Right lobe of liver (tissue), 6 donors: Measurements from ENCODE around the gene GRM5. TPM values are rescaled to one million over a fixed set of nuclear protein-coding genes. Genes with fewer than 3 reads are reported as not detected.

Source experiments
- ATAC-seq, 4 donors: fragments of 200-7000 bp; cut with Tn5 transposase; one replicate each; pipeline ENCODE4 v1.9.1; 2020; ENCODE audit warnings: mild to moderate bottlenecking in 4 of 4, moderate library complexity in 4 of 4
- DNase-seq, 3 donors: peaks; one replicate each; pipeline ENCODE4 v3.0.0-alpha.2; 2020
- H3K27ac ChIP-seq, 3 donors: fragments of 200-600 bp; one replicate each; pipeline ENCODE4 v1.8.0; 2022
- H3K27me3 ChIP-seq, 2 donors: fragments of 200-600 bp; one replicate each; pipeline ENCODE4 v1.8.0; 2022
- H3K36me3 ChIP-seq, 4 donors: fragments of 200-600 bp; sonication (generic) in 1 of 4; one replicate each; pipeline versions ENCODE4 v1.5.1 to v1.8.0; 2017 to 2022; ENCODE audit warnings: control low read depth in 1 of 4
- H3K4me1 ChIP-seq, 4 donors: fragments of 200-600 bp; sonication (generic) in 1 of 4; one replicate each; pipeline versions ENCODE4 v1.5.1 to v1.8.0; 2017 to 2022; ENCODE audit warnings: control low read depth in 1 of 4
- H3K4me3 ChIP-seq, 3 donors: fragments of 200-600 bp; one replicate each; pipeline ENCODE4 v1.8.0; 2022
- H3K9me3 ChIP-seq, 4 donors: fragments of 200-600 bp; sonication (generic) in 1 of 4; one replicate each; pipeline versions ENCODE4 v1.5.1 to v1.8.0; 2017 to 2022; ENCODE audit warnings: control low read depth in 1 of 4
- CTCF ChIP-seq, 4 donors: fragments of 200-600 bp in 3 of 4; fragments of 450-650 bp in 1 of 4; IDR thresholded peaks; one replicate each; pipeline versions ENCODE4 v1.5.1 to v1.8.0; 2016 to 2022; ENCODE audit warnings: antibody characterized with exemption in 4 of 4, mild to moderate bottlenecking in 2 of 4
- POLR2A ChIP-seq: fragments of 450-650 bp; IDR thresholded peaks from one replicate; pipeline ENCODE4 v1.6.1; 2017; ENCODE audit warnings: antibody characterized with exemption, mild to moderate bottlenecking
- WGBS: methylation state at CpG from one replicate; pipeline ENCODE4 v1.1.6; 2018; ENCODE audit warnings: low coverage, low lambda C conversion rate; ENCODE audit not compliant: insufficient coverage; ENCODE audit errors: missing lambda C conversion rate; 5-methylcytosine and 5-hydroxymethylcytosine counted together
- intact Hi-C, 2 donors: fragments of 100-400 bp; cut with DNase I; formaldehyde crosslinking; loops; one replicate each; pipeline versions ENCODE4 v1.11.2 to v1.14.1; 2022
- total RNA-seq, 6 experiments: library from RNA; depleted of rRNA in 2 of 6; stranded (reverse); fragments of >200 nt in 2 of 6; fragmentation: NEBNext Ultra II Directional in 3 of 6; extraction: Animal tissue kit (Norgen Biotek cat#: 25700) in 3 of 6; gene quantifications; one replicate each; pipeline versions ENCODE4 v1.1.0 to v1.2.4, GENCODE V29; 2016 to 2023
- donor health status: DM: no; HTN: yes; CAD: no.
- donor health status: DM: no; HTN: no; CAD: no.
- donor health status: DM: no; HTN: no; CAD: no.
- donor health status: DM: no; HTN: yes; CAD: no.
- donor health status: DM: no; HTN: yes; CAD: no.

GRM5 gene
- total RNA-seq, 6 experiments from 2014 or later = not detected

GRCh38 chr11:88511006-88511405 lies 554.8 kb downstream of the GRM5 start:
- Histone ChIP-seq H3K27ac (no peak overlapping the region), H3K9me3 (no peaks in the 10 kb centered on the region), H3K4me1 (no peaks in the 10 kb centered on the region), H3K36me3 (no peaks in the 10 kb centered on the region), H3K4me3 (no peak overlapping the region), H3K27me3 (no peaks in the 10 kb centered on the region)
- TF ChIP-seq POLR2A (no peak), CTCF (IDR thresholded peaks at IDR 0.05) (no peak)
- ATAC-seq = no peak
- WGBS = 43% methylated on average over 1 of the region's 1 CpG
- DNase-seq = no peak
- intact Hi-C loops = no loop called here

- 11% methylated on average over 12 of the region's 84 CpGs for WGBS
Observed at GRCh38 chr11:88508759-88509581, 556.8 kb downstream of the GRM5 start.

GRCh38 chr11:88508418-88508758 lies 557.4 kb downstream of the GRM5 start:
- WGBS = 15% methylated on average over 9 of the region's 23 CpGs
- ATAC-seq (peak in 1 of 4 donors; percentile 21), DNase-seq (peak in 1 of 3 donors; percentile 14)
- Histone ChIP-seq H3K27me3 (no peaks in the 10 kb centered on the region), H3K4me1 (no peaks in the 10 kb centered on the region), H3K36me3 (no peaks in the 10 kb centered on the region), H3K27ac (no peak overlapping the region), H3K9me3 (no peaks in the 10 kb centered on the region), H3K4me3 (peak overlapping the region; percentile 6 to 32 (median 23))
- intact Hi-C loops = no loop called here
- TF ChIP-seq CTCF (IDR thresholded peaks at IDR 0.05) (no peak), POLR2A (no peak)

More at GRCh38 chr11:88508759-88509581, 556.8 kb downstream of the GRM5 start:
- Histone ChIP-seq H3K9me3 (no peaks in the 10 kb centered on the region), H3K36me3 (no peaks in the 10 kb centered on the region), H3K4me3 (peak overlapping the region; percentile 6 to 32 (median 23)), H3K27me3 (no peaks in the 10 kb centered on the region), H3K27ac (no peak overlapping the region), H3K4me1 (no peaks in the 10 kb centered on the region)
- DNase-seq = peak in 2 of 3 donors; percentile 25 to 52
- intact Hi-C loops = no loop called here
- TF ChIP-seq POLR2A (no peak), CTCF (IDR thresholded peaks at IDR 0.05) (no peak)
- peak; percentile 52 to 59 (median 54) for ATAC-seq

GRCh38 chr11:88507771-88508417 lies 557.9 kb downstream of the GRM5 start:
- no peak for ATAC-seq
- no peaks in the 10 kb centered on the region for H3K9me3 ChIP-seq
- H3K27me3 ChIP-seq = no peaks in the 10 kb centered on the region
- no peaks in the 10 kb centered on the region for H3K4me1 ChIP-seq
- TF ChIP-seq POLR2A (no peak), CTCF (IDR thresholded peaks at IDR 0.05) (no peak)
- H3K27ac ChIP-seq = no peak overlapping the region
- no peak for DNase-seq
- WGBS = 37% methylated on average over 9 of the region's 11 CpGs
- no peak overlapping the region for H3K4me3 ChIP-seq
- H3K36me3 ChIP-seq = no peaks in the 10 kb centered on the region
- intact Hi-C loops = no loop called here
